ENCODE data around the gene HS1BP3.
A peak's percentile ranks its signal among the peaks of the same experiment; 100 is the strongest.

The HS1BP3 gene

DNA sequence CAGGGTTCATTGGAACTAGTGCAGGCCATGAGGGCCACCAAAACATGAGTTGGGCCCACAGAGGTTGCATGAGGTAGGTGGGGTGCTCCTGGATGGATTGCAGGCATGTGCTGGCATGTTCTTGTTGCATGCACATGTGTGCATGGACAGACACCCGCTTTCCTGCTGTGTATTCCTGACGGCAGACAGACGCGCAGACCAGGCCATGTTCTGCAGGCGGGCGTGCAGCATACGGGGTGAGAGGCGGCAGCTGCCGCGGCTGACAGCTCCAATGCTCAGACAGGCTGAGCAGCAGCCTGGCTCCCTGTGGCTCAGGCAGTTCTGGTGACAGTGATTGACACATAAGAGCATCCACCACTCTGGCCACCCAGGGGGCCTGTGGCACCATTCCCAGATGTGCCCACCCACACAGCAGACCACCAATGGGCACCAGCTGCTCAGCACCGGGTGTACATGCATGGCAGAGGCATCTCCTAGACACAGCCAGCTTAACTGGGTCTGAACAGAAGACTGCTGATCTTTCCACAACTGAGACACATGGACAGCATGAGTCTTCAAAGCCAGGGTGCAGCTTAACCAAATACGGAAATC, 21.2 kb downstream of the HS1BP3 start:
- no peak for DNase-seq (ENCODE audit: low spot score)

DNA sequence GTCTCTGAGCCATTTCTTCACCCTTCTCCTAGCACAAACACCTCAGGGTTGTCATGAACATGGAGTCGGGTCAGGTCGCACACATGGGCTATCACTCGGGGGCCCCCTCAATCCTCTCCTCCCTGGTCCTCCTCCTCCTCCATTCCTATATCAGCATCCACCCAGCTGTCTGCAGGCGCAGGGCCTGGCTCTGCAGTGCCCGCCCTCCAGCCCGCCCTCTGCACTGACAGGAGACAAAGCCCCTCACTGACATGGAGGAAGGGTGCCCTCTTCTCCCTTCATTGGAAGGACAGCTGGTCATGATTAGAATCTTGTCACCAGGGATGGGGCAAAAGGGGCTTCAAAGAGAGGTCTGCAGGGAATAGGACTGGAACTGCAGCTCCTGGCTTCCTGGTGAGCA, 21.7 kb downstream of the HS1BP3 start:
- DNase-seq (ENCODE audit: low spot score), result no peak

DNA sequence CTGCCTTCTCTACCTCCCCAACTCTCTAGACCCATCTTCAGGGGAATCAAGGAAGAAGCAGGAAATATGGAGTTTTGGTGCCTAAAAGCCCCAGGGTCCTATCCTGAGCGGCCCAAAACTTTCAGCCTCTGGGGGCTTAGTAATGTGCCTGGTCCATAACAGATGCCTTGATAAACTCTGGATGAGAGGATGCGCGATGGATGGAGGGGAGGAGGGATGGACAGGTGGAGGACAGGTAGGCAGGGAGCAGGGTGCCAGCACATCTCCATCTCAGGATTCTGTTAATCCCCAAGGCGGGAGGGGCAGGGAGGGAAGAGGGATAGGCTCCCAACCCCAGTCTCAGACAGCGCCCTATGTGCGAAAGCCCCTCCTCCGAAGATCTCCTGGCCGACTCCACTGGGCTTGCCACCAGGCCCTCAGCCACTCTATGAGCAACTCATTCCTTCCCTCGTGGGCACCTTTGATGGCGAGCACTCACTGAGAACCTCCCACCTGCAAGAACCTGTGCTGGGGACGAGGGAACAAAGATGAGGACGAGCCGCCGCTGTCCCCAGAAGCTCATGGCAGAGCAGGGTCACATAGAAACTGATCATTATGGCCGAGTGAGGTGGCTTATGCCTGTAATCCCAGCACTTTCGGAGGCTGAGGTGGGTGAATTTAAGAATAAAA, 23.1 kb downstream of the HS1BP3 start:
- DNase-seq (ENCODE audit: low spot score), result no peak

DNA sequence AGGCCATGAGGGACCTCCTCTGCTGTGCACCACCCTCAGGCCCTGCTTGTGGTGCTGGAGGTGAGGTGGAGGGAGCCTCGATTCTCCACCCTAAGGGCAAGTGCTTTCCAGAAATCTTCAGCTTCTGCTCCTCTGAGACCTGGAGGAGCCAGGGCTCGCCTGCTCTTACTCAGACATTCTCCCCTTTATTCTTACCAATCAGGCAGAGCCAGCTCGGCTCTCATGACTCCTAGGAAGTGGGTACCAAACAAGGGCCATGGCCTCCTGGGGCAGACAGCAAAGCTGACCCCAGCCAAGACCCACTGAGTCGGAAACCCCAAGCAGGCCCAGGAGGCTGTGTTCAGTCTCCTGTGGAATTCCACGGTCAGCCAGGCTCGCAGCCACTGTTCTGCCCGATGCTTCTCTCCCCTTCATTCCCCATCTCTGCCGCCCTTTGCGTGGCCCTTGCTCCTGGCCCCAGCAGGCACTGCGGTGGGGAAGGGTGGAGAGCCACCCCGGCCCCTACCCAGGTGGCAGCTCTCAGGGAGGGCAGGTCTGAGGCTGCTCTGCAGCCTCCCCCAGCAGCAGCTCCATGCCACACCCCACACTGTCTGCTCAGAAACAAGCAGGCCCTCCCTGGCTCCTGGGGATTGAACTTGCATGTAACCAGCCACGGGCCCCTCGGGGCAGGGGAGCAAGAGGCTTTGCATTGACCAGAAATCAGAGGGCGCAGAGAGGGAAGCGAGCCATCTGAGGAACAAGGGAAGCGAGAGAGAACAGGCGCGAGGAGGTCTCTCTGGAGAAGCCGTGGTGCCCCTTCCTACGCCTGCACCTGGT, 24.0 kb downstream of the HS1BP3 start:
- DNase-seq (ENCODE audit: low spot score), result no peak

DNA sequence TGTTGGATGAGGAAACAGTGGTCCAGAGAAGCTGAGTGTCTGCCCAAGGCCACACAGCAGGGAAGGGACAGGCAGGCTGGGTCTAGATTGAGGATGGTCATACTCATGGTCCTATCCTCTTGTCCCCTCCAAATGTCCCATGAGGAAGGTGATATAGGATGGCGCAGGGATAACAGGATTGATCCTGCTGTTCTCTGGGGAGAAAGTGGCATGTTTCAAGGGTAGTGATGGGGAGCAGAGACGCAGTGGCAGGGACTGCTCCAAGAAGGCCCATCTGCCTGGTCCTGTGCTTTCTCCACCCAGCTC, 24.6 kb downstream of the HS1BP3 start:
- no peak for DNase-seq (ENCODE audit: low spot score)

DNA sequence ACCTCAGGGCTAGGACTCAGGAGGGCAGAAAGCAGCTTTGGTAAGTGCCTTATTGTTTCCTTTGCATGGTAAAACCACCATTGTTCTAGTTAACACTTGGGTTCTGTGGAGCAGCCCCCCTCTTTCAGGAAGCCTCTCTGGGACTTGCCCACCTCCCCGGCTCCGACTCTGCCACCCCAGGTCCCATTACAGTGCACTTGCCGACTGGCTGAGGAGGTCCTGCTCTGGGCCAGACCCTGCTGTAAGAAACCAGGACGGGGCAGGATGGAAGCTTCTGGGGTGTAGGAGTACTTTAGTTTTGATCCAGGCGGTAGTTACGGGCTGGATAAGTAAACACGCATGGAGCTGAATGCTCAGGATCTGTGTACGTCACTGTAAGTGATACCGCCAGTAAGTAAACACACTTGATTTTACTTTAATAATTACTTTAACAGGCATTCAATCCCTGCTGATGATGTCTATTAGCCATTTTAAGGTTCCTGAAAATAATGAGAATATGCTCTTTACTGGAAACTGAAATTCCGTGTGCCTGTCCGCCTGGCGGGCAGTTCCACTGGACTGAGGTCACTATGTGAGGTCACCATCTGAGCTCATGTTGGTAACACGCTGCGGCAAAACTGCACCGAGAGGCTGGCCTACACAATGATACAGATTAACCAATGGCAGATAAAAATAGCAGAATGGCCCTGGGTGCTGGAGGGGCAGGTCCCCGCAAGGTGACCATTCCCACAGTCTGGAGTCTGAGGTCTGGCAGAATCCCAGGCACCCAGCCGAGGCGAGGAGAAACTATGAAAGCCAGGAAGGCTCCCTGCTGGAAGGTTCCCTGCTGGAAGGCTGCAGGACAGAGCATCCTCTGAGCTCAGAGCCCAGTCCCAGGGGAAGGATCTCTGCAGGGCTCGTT, 25.2 kb downstream of the HS1BP3 start:
- peak; percentile 80 for DNase-seq (ENCODE audit: low spot score)

DNA sequence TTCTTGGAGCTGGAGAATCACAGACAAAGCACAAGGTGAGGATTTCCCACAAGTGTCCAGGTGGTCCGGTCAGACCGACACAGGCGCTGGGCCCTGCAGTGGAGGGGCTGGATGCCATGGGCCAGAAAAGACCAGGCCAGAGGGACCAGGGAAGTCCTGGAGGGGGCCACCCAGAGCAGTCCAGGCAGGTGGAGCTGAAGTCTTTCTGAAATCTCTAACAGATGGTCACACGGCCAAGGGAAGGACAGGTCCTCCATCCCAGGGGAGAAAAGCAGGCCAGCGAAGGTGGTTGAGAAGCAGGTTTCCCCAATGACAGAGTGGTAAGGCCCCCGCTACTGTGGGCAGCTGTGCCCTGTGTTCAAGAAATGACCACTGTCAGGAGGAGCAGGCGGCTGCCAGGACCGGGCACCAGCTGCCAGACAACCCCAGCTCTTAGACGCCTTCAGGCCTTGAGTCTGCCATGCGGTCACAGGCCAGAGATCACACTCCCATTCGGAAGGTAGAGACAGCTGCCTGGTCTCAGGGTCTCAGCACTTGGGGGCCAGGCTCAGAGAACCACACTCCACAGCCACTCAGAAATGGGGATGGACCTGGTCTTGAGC, 25.9 kb downstream of the HS1BP3 start:
- DNase-seq (ENCODE audit: low spot score), result no peak

DNA sequence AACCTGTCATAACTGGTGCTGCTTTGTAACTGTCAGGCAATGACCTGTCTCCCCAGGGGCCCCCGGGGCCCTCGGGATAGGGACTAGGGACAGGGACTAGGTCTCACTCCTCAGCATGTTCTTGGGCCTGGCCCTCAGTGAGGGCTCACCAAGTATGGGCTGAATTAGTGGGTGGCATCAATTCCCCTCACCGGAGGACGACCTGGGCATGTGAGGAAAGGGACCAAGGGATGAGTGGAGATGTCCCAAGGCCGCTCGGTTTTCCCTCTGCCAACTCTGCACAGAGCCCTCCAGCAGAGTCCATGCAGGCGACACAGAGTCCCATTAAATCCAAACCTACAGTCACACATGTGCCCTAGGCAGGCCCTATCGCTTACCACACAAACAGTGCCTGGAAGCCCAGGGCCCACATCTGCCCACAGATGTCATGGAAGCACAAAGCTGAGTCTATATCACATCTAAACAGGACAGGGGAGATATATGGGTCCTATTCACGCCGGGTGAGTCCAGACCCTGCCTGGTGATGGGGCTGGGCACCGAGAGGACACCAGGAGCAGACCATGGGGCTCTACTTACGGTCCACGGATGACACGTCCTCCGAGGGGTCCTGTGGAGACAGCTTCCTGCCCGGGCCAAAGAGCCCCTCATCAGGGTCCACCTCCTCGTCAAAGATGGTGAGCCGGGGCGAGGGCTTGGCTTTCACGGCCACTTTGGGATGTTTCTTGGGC, 26.6 kb downstream of the HS1BP3 start:
- no peak for DNase-seq (ENCODE audit: low spot score)

DNA sequence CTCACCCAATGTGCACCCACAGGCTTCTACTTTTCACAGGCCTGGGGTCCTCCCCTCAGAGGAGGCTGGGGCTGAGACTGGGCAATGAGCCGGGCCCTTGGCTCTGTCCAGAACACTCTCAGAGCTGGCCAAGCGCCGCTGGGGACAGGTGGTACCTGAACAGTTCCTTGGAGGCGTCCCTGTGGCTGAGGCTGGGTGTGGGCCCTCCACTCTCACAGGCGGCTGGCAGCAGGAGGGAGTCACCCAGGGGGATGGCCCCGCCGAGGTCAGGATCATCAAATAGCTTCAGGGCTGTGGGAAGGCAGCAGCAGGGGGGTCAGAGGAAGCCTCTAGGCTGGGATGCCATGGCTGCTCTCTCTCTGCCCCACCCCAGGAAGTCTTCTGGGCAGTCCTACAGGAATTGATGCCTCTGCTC, 27.1 kb downstream of the HS1BP3 start:
- DNase-seq (ENCODE audit: low spot score), result no peak

DNA sequence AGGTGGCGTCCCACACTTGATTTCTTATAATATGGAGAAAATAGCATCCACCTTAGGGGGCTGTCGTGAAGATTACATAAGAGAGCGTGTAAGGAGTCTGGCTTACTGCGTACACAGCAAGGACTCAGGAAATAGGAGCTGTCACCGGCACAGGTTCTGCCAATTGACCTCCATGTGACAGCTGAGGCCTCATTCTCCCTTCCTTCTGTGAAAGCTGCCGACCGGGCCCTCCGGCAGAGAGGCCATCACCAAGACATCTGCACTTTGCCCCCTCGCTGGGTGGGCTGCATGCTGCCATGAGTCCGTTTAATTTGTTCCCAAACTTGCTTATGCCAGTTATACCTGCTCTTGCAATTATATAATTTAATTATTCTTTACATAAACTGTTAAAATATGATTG, 27.7 kb downstream of the HS1BP3 start:
- DNase-seq (ENCODE audit: low spot score), result no peak

DNA sequence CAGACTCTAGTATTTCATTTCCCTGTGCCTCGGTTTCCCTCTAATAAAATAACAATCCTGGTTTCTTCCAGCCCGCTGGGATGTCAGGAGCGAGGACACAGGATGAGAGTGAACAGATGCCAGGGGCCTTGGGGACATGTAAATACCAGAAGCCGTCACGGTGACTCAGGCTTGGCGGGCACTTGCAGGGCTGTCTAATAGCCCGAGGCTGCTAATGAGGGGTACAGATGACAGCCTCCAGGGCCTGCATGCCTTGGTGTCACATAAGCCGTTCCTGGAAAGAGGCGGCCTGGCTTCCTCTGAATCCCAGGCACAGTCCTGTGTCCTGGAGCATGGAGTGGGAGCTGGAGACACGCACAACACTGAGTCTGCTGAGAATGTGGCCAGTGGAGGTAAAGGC, 28.2 kb downstream of the HS1BP3 start:
- DNase-seq (ENCODE audit: low spot score), result no peak

DNA sequence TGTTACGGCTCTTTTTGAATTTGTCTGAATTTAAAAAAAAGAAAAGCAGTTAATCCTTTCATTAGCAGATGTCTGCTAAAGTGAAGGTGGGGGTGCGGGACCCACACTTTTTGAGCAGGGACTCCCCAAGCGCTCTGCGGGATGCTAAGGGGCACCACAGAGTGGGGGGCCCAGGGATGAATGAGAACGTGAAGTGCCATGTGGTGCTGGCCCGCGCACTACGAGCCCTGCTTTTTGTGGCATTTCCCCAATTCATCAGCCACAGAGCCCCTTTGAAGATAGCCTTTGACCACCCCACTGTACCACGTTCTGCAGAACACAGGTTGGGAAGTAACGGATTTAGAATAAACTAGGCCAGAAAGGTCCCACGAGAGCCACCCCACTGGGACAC, 28.6 kb downstream of the HS1BP3 start:
- DNase-seq (ENCODE audit: low spot score), result no peak

DNA sequence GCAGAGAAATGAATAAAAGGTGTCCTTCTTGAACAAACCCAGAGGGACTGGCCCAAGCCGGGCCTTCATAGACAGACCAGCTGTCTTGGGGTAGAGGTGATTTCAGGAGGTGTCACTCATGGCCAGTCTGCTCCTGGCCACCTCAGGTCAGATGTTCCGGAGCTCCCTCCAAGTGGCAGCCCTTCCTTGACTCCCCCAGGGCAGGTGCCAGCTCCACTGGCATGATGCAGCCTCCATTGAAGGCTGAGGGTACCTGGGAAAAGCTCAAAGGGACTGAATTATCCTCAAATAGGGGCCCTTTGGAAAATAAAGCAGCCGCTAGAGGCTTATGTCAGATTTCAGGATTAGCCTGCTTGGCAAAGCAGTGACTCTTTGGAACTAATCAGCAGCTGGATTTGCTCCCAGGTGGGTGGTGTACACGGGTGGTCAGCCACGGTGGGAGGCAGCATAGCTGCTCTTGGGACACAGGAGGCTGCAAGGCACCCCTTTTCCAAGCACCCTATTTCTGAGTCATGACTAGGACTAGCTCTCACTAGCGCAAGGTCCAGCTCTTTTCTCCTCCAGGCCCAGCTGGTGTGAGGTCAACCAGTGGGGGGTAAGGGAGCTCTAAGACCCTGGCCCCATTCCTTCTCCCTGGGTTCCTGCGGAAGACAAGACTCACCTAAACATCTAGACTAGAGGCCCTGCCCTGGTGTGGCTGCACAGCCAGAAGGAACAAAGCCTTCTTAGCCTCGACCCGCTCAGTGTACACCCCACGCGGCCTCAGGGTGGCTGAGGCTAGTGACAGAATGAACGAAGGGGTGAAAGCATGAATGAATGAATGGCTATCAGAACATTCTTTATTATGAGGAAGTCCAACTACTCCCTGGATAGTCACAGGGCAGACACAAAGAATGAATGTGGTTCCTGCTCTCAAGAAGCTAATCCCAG, 29.3 kb downstream of the HS1BP3 start:
- DNase-seq (ENCODE audit: low spot score), result no peak

DNA sequence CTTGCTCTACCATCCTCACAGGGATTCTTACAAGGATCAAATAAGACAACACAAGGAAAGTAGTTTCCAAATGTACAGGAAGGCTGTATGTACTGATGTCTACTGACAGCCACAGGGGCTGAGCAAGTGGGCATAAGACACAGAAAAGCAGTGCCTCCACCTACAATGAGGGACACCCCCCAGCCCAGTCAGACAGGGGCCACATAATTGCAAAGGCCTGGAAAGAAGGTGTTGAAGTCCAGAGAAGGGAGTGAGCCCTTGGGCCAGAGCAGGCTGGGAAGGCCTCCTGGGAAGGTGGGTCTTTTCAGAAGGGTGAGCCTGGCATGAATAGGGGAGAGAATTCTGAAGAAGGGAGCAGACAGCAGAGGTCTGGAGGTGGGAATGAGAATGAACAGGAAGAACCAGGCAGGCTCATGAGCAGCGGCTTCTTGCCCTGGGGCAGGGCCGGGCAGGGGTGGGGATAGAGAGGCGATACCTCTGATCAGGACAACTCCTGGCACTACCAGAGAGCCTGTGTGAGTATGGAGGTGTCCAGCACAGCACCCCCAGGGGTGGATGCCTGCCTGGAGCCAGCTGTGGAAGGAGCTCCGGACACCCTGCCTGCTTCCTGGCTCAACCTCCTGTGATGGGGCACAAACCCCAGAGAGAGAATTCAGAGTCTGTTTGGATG, 30.1 kb downstream of the HS1BP3 start:
- no peak for DNase-seq (ENCODE audit: low spot score)

DNA sequence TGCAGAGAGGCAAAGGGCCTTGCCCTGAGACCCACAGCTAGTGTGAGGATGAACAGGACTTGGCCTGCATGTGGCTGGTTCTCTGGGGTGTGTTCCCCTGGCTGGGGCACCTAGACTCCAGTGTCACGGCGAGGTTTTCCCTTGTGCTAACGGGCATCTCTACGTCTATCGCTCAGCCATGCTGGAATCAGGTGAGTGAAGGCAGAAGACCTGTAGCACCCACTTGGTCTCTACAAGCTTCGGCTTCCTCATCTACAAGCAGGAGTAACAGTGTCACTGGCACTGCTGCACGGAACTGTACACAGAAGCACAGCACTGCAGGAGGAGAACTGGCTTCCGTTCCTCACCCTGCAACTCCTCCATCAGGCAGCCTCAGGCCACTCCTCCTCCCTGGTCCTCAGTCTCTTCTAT, 30.6 kb downstream of the HS1BP3 start:
- no peak for DNase-seq (ENCODE audit: low spot score)

DNA sequence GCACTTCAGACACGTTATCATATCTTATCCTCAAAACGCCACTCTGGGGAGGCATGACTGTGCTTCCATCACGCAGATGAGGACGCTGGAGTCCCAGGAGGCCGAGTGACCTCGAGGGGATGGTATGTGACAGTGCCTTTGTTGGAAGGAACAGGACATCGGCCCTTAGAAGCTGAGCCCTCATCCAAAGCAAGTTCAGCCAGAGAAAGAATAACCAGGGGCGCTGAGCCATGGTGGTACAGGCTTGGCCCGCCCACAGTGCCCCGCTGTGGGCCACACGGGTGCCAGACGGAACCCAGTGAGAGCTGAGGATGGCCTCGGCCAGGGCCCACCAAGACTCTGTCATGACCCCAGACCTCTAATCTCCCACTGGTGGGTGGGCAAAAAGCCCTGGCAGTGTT, 31.3 kb downstream of the HS1BP3 start:
- no peak for DNase-seq (ENCODE audit: low spot score)

DNA sequence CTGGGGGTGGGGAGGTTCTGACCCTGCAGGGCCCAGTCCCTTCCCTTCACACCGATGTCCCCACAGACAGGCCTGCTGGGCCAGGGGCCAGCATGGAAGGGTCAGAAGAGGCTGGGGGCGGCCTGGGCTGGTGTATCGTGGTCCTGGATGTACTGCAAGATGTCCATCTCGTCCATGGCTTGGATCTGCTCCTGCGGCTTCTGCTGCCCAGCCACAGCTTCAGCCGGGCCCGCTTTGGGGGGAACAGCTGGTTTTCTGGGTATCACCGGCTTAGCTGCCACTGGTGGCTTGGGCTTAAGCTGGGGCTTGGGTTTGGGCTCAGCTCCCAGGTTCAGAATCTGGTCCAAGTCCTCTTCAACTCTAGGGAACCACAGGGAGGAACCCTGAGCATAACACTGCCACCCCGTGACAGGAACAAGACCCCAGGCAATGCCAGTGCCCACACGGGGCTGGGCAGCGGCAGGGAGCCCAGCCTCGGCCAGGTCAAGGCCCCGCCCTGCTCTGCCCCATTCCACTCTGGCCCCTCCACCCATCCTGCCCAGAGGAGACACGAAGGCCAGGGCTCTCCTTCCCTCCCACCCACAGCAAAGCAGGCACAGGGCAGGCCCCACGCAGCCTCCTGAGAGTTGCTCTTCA, 31.9 kb downstream of the HS1BP3 start:
- no peak for DNase-seq (ENCODE audit: low spot score)

DNA sequence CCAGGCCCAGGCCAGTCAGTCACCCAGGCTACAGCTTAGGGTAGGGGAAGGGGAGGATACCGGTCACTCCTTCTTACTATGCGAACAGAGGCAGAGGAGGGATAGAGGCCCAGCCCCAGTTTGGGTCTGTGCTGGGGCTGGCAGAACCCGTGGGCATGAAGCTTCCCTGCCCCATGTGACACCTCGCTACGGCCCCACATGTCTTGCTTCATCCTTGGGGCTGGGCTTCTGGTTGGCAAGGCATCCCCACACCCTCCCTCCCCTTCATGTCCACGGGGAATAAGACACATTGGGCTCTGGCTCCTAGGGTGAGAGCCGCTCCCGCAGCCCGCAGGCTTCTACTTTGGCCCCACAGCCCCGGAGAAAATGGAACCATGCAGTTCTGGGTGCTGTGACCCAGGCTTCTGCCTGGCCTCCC, 32.4 kb downstream of the HS1BP3 start:
- DNase-seq (ENCODE audit: low spot score), result no peak

DNA sequence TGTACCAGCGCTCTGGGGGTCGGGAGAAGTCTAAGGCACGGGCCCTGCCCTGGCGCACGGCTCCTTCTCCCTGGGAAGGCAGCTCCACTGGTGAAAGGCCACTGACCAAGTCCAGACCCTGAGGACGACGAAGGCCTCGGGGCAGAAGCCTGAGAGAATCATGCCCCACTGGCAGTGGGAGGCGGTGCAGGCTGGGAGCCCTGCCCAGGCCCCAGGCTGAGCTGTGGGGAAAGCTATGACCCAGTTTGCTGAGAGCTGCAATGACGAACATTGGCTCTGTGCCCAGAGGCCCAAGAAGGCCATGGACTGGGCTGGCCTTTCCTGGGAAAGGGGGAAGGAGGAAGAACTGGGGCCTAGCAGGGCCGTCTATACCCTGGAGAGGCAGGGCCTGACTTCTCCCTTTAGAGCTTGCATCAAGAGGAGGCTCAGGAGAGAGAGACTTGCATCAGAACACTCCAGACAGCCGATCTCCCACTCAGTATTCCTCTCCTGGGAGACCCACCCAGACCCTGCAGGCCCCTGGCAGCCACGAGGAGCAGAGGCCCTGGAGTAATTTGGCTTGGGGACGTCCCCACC, 32.9 kb downstream of the HS1BP3 start:
- DNase-seq (ENCODE audit: low spot score), result peak; percentile 98
